Activated T-cell treated with anti-CD3 and anti-CD28 coated beads, Interleukin-2, amount 50 U/mL, for 72 hours (primary cell): ENCODE measurements around the gene ORAI3. TPM values are rescaled to one million over a fixed set of nuclear protein-coding genes. Genes with fewer than 3 reads are reported as not detected.

Experiments
- ATAC-seq, 2 donors: fragments of 150-1000 bp; cut with Tn5 transposase; replicated peaks in 1 of 2; 2 replicates each; pipeline ENCODE4 v1.10.0; 2021; ENCODE audit warnings: moderate library complexity in 2 of 2, mild to moderate bottlenecking in 1 of 2
- DNase-seq, 2 donors: peaks; one replicate each; pipeline ENCODE4 v3.0.0; 2021 to 2022; ENCODE audit warnings: mixed read lengths in 1 of 2
- H3K27ac Mint-ChIP-seq: one replicate; pipeline ENCODE4 v1.8.0; 2022; ENCODE audit warnings: mild to moderate bottlenecking, moderate library complexity, mixed read lengths
- H3K27me3 Mint-ChIP-seq: one replicate; pipeline ENCODE4 v1.8.0; 2022; ENCODE audit warnings: low read depth, mixed read lengths
- H3K36me3 Mint-ChIP-seq, 2 donors: one replicate each; pipeline ENCODE4 v1.8.0; 2022; ENCODE audit warnings: mixed read lengths in 2 of 2, mild to moderate bottlenecking in 1 of 2; ENCODE audit not compliant: insufficient read depth in 2 of 2
- H3K4me1 Mint-ChIP-seq: one replicate; pipeline ENCODE4 v1.8.0; 2022; ENCODE audit warnings: low read depth, mixed read lengths
- H3K4me3 Mint-ChIP-seq, 2 donors: one replicate each; pipeline ENCODE4 v1.8.0; 2022; ENCODE audit warnings: mild to moderate bottlenecking in 2 of 2, mixed read lengths in 2 of 2, moderate library complexity in 2 of 2
- H3K9me3 Mint-ChIP-seq, 2 donors: one replicate each; pipeline ENCODE4 v1.8.0; 2022; ENCODE audit warnings: mixed read lengths in 2 of 2
- total RNA-seq, 2 donors: library from RNA; stranded (reverse); gene quantifications; one replicate each; pipeline ENCODE4 v1.2.3, GENCODE V29; 2022

ORAI3 gene
- total RNA-seq, 2 donors from 2014 or later, result 13.6 to 15.6 TPM

DNA sequence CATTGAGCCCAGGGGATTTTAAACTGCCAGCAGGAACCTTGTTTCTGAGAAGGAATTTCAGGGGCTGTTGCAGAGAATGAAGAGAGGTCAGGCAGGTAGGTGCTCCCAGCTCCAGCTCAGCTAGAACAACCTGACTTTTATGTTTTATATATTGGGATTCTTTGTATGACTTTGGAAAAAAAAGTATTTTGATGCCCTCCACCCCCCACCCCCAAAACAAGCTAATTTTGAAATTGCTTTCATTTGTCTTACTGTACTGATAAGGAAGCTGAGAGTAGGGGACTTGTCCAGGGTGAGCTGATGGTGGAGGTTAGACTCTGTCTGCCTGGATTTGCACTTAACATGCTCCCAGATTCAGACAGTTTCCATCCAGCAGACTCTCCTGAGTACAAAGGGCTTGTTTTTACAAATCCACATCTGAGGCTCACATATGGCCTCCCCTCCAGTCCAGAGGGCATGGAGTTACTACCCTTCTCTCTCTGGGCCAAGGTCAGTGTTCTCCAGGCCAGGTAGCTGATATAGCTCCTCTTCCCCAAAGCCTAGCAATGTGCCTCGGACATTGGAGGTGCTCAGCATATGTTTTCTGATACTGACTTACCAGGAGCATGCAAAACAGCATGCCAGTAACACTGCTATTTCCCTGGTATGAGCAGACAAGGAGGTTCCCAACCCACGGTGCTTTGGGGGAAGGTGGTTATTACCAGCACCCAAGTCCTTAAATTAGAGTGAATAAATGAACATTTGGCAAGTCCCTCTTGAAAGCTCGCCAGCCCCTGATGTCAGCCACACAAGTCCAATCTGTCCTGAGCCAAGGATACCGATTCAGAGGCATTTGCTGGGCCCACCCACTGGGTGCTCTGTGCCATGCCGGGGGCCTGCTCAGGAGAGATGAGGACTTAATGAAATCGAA lies 50.2 kb downstream of the ORAI3 start:
- Mint-ChIP-seq H3K4me3 (no peak overlapping the region), H3K9me3 (no peaks in the 10 kb centered on the region), H3K27me3 (no peaks in the 10 kb centered on the region), H3K27ac (no peak overlapping the region), H3K36me3 (no peaks in the 10 kb centered on the region), H3K4me1 (peaks cover 20% of the 10 kb centered on the region)
- ATAC-seq, result no peak
- DNase-seq, result no peak

GRCh38 chr16:31000671-31001382 lies 52.0 kb downstream of the ORAI3 start:
- Mint-ChIP-seq H3K9me3 (no peaks in the 10 kb centered on the region), H3K27ac (no peak overlapping the region), H3K4me1 (peaks cover 6% of the 10 kb centered on the region), H3K36me3 (no peaks in the 10 kb centered on the region), H3K4me3 (no peak overlapping the region), H3K27me3 (no peaks in the 10 kb centered on the region)
- ATAC-seq (no peak), DNase-seq (no peak)

DNA sequence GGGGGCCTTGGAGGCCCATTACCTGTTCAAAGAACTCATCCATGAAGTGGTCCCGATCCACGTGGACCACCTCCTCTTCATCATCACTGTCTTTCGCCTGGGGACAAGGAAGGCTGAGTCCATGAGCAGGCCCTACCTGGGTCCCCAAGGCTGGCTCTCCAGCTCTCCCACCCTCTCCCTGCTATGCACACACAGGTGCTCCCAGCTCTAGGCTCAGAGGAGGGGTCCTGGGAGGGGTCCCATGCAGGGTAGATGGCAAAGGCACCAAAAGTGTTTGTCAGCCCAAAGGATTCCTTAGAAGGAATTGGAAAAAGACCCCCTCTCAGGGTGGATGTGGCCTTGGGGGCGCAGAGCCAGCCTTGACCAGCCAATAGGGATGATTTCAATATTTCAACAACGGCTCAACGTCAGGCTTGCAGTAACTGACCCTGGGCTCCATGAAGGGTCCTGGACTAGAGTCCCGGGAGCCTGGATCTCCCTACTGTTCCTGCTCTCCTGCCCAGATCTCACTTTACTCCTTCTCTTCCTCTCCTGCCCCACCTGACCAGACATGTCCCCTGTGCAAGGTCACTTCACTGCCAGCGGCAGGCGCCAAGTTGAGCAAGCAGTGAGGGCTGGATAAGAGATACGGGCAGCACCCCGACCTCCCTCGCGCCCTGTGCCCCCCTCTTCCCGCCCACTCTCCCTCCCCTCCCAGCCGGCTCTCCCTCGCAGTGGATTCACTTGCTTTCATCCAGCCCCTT lies 52.8 kb downstream of the ORAI3 start:
- no peak overlapping the region for H3K27ac Mint-ChIP-seq
- H3K4me3 Mint-ChIP-seq, result no peak overlapping the region
- no peak for ATAC-seq
- H3K4me1 Mint-ChIP-seq, result no peaks in the 10 kb centered on the region
- no peaks in the 10 kb centered on the region for H3K36me3 Mint-ChIP-seq
- DNase-seq, result no peak
- H3K9me3 Mint-ChIP-seq, result no peaks in the 10 kb centered on the region
- H3K27me3 Mint-ChIP-seq, result no peaks in the 10 kb centered on the region

DNA sequence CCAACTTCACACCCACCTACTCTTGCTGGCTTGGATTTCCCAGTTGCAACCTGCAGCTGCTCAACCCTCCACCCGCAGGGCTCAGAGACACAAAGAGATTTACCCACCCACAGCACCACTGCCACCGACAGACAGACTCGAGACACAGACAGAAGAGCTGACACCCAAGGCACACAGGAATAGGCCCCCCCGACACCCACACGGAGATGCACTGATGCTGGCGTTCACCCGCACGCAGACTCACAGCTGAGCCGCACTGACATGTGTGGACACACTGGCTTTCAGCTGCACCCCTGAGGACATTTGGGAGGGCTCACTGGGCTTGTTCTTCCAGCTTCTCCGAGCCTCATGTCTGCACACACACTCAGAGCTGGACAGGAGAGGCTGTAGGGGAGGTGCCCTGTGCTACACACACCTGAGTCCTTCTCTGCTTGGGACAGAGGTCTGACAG lies 53.4 kb downstream of the ORAI3 start:
- H3K4me1 Mint-ChIP-seq, result no peaks in the 10 kb centered on the region
- no peaks in the 10 kb centered on the region for H3K27me3 Mint-ChIP-seq
- no peaks in the 10 kb centered on the region for H3K36me3 Mint-ChIP-seq
- H3K9me3 Mint-ChIP-seq, result no peaks in the 10 kb centered on the region
- H3K27ac Mint-ChIP-seq, result no peak overlapping the region
- DNase-seq (no peak), ATAC-seq (no peak)
- H3K4me3 Mint-ChIP-seq, result no peak overlapping the region

- H3K27me3 Mint-ChIP-seq, result no peaks in the 10 kb centered on the region
- ATAC-seq, result no peak
- no peaks in the 10 kb centered on the region for H3K4me1 Mint-ChIP-seq
- no peak for DNase-seq
- no peaks in the 10 kb centered on the region for H3K9me3 Mint-ChIP-seq
- H3K4me3 Mint-ChIP-seq, result no peak overlapping the region
- no peaks in the 10 kb centered on the region for H3K36me3 Mint-ChIP-seq
- H3K27ac Mint-ChIP-seq, result no peak overlapping the region
Measured at GRCh38 chr16:31002862-31003341, 54.0 kb downstream of the ORAI3 start.

DNA sequence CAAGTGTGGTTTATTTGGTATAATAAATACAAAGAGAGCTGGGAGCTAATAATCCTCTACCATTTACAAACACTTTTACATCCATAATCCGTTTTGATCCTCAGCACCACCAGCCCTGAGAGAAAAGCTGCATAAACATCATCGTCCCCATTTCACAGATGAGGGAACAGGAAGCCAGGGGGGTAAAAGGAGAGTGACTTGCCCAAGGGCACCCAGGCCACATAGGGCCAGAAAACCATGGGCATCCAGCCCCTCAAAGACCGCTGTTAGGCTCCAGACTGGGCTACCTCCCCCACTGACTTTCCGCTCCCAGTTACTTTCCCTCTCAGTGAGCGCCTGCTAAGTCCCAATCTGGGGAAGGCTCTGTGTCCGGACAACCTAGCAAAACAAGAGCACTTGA lies 54.9 kb downstream of the ORAI3 start:
- Mint-ChIP-seq H3K27me3 (no peaks in the 10 kb centered on the region), H3K27ac (no peak overlapping the region), H3K4me3 (no peak overlapping the region), H3K4me1 (no peaks in the 10 kb centered on the region), H3K9me3 (no peaks in the 10 kb centered on the region), H3K36me3 (no peaks in the 10 kb centered on the region)
- ATAC-seq (no peak), DNase-seq (no peak)

Other genes starting within 250 kb of the ORAI3 start
- 10 to 100 TPM; 52.9 to 64.7 TPM for gene SRCAP, start 249.9 kb upstream of the ORAI3 start, total RNA-seq
- 10 to 100 TPM; 38.0 to 38.5 TPM for gene PHKG2, start 200.6 kb upstream of the ORAI3 start, total RNA-seq
- 1 to 10 TPM; 3.2 to 4.7 TPM for gene CFAP119, start 187.0 kb upstream of the ORAI3 start, total RNA-seq
- gene RNF40, start 186.7 kb upstream of the ORAI3 start, total RNA-seq, result 10 to 100 TPM; 60.2 to 63.5 TPM
- 1 to 10 TPM; 3.7 TPM for gene ZNF629, start 161.9 kb upstream of the ORAI3 start, total RNA-seq
- gene BCL7C, start 55.0 kb upstream of the ORAI3 start, total RNA-seq, result 10 to 100 TPM; 21.7 to 23.2 TPM
- under 1 TPM; 0.25 to 0.72 TPM for gene CTF1, start 52.5 kb upstream of the ORAI3 start, total RNA-seq
- gene FBXL19, start 25.5 kb upstream of the ORAI3 start, total RNA-seq, result 10 to 100 TPM; 24.9 to 25.7 TPM
- 10 to 100 TPM; 19.1 to 25.5 TPM for gene SETD1A, start 8.7 kb downstream of the ORAI3 start, total RNA-seq
- gene HSD3B7, start 36.1 kb downstream of the ORAI3 start, total RNA-seq, result 1 to 10 TPM; 2.4 to 4.7 TPM
- 1 to 10 TPM; 2.2 to 6.1 TPM for gene STX1B, start 61.6 kb downstream of the ORAI3 start, total RNA-seq
- 10 to 100 TPM; 51.8 to 54.7 TPM for gene STX4, start 84.5 kb downstream of the ORAI3 start, total RNA-seq
- gene ZNF668, start 125.2 kb downstream of the ORAI3 start, total RNA-seq, result 1 to 10 TPM; 6.9 to 7.8 TPM
- gene ZNF646, start 125.4 kb downstream of the ORAI3 start, total RNA-seq, result 10 to 100 TPM; 23.0 to 24.1 TPM
- gene PRSS53, start 139.9 kb downstream of the ORAI3 start, total RNA-seq, result 1 to 10 TPM; 6.2 to 7.7 TPM
- gene VKORC1, start 145.7 kb downstream of the ORAI3 start, total RNA-seq, result 10 to 100 TPM; 52.2 to 55.6 TPM
- gene BCKDK, start 159.3 kb downstream of the ORAI3 start, total RNA-seq, result 10 to 100 TPM; 21.6 to 24.5 TPM
- gene KAT8, start 168.6 kb downstream of the ORAI3 start, total RNA-seq, result 10 to 100 TPM; 50.8 to 55.5 TPM
- gene PRSS8, start 186.7 kb downstream of the ORAI3 start, total RNA-seq, result not detected
- gene PRSS36, start 201.0 kb downstream of the ORAI3 start, total RNA-seq, result under 1 TPM; 0.19 TPM
- gene FUS, start 231.1 kb downstream of the ORAI3 start, total RNA-seq, result 100 to 1,000 TPM; 411 to 528 TPM